ACC112 (cell line): ENCODE measurements around the gene IRGC.

Experiments used
- H2AFZ ChIP-seq: fragments of 200-600 bp; sonication (generic); one replicate; pipeline ENCODE4 v1.6.0; 2017; ENCODE audit warnings: antibody characterized with exemption, low read length; ENCODE audit not compliant: unreplicated experiment
- H3K27ac ChIP-seq: fragments of 200-600 bp; sonication (generic); 2 replicates; pipeline ENCODE4 v1.5.1; 2014; ENCODE audit warnings: low read depth, mild to moderate bottlenecking, antibody characterized with exemption, low read length, moderate library complexity
- H3K27me3 ChIP-seq: fragments of 200-600 bp; sonication (generic); 2 replicates; pipeline ENCODE4 v1.6.1; 2014; ENCODE audit warnings: mild to moderate bottlenecking, antibody characterized with exemption, low read length, moderate library complexity, mixed read lengths; ENCODE audit not compliant: insufficient read depth
- H3K36me3 ChIP-seq: fragments of 200-600 bp; sonication (generic); 2 replicates; pipeline ENCODE4 v1.6.1; 2016; ENCODE audit warnings: mild to moderate bottlenecking, antibody characterized with exemption, low read length, moderate library complexity, mixed read lengths; ENCODE audit not compliant: insufficient read depth
- H3K4me1 ChIP-seq: fragments of 200-600 bp; sonication (generic); one replicate; pipeline ENCODE4 v1.6.1; 2016; ENCODE audit warnings: low read length, mixed read lengths; ENCODE audit not compliant: insufficient read depth, unreplicated experiment, control insufficient read depth
- H3K4me3 ChIP-seq: fragments of 200-600 bp; sonication (generic); 2 replicates; pipeline ENCODE4 v1.5.1; 2014; ENCODE audit warnings: mild to moderate bottlenecking, low read depth, low read length
- H3K79me2 ChIP-seq: fragments of 200-600 bp; sonication (generic); one replicate; pipeline ENCODE4 v1.6.0; 2016; ENCODE audit warnings: low read length; ENCODE audit not compliant: control insufficient read depth, unreplicated experiment, insufficient read depth

The IRGC gene

DNA sequence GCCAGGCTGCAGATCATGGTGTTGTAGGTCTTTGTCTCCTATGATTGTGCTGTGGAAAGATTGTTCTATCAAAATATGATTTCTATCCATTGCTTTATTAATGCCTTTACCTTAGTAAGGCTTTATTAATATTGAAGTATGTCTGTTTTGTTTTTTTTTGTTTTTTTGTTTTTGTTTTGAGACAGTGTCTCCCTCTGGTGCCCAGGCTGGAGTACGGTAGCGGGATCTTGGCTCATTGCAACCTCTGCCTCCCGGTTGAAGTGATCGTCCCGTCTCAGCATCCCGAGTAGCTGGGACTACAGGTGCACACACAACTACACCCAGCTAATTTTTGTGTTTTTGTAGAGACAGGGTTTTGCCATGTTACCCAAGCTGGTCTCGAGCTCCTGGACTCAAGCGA lies 7.7 kb downstream of the IRGC start:
- Histone ChIP-seq H3K79me2 (no peaks in the 10 kb centered on the region), H3K4me3 (no peak overlapping the region), H3K27me3 (no peaks in the 10 kb centered on the region), H3K36me3 (no peaks in the 10 kb centered on the region), H3K4me1 (no peaks in the 10 kb centered on the region), H2AFZ (no peak overlapping the region), H3K27ac (no peak overlapping the region)

DNA sequence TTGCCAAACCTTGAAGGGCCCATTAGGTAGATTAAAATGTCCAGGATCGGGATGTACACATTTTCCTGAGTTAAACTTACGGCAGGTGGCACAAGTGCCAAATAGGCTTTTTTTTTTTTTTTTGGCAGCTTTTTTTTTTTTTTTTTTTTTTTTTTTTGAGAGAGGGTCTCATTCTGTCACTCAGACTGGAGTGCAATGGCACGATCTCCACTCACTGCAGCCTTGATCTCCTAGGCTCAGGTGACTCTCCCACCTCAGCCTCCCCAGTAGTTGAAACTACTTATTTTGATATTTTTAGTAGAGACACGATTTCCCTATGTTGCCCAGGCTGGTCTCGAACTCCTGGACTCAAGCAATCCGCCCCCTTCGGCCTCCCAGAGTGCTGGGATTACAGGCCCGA lies 9.0 kb downstream of the IRGC start:
- Histone ChIP-seq H2AFZ (no peak overlapping the region), H3K27ac (no peak overlapping the region)

DNA sequence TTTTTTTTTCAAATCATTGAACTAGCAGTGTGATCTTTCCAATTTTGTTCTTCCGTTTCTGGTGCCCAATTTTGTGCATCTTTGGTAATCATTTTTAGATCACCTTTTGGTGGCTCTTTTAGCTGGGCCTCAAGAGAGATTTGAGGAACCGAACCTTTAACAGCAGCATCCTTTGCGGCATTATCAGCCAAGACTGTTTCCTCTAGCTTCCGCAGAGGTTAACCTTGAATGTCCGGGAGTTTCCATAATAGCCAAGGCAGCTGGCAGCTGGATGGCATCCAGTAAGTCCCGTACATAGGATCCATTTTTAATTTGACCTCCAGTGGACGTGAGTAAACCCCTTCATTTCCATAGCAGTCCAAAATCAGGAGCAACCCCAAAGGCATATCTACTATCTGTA lies 9.6 kb downstream of the IRGC start:
- no peaks in the 10 kb centered on the region for H3K4me1 ChIP-seq
- no peaks in the 10 kb centered on the region for H3K27me3 ChIP-seq
- H2AFZ ChIP-seq: no peak overlapping the region
- no peaks in the 10 kb centered on the region for H3K36me3 ChIP-seq
- H3K27ac ChIP-seq: no peak overlapping the region
- H3K79me2 ChIP-seq: no peaks in the 10 kb centered on the region
- no peak overlapping the region for H3K4me3 ChIP-seq

More for the DNA sequence above, 9.0 kb downstream of the IRGC start:
- Histone ChIP-seq H3K36me3 (no peaks in the 10 kb centered on the region), H3K27me3 (no peaks in the 10 kb centered on the region), H3K4me3 (no peak overlapping the region), H3K79me2 (no peaks in the 10 kb centered on the region), H3K4me1 (no peaks in the 10 kb centered on the region)

DNA sequence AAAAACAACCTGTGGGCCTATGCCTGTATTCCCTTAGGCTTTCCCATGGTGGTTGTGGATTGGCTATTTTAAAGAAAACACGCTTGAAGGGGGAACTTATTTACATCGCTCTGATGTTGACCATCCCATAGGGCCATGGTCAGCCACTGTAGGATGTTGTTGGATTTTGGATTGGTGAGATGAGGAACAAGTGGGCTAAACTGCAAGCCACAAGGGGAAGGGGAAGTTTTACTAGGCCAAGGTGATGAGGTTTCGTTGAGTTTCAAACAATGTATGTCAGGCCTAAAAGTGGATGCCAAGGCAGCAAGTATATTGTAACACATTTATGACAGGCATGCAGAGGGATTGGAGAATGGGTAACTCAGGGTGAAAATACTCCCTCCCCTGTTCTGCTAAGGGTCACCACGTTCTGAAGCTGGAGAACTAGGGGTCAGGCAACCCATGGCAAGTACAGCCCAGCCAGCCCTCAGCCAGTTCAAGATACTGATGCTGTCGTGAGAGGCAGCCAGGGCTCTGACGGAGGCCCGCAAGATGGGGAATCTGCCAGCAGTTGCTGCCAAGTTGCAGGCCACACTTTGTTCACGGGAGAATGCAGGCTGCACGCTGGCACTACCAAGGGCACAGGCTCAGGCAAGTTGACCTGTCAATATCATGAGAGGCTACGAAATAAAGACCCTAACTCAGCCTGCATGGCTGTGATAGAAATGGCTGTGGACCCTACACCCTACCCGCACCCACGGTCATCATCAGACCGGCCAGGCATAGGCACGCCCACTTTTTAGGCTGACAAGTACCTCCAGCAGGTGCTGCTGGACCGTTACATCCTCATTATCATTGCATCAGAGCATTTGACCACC lies 11.1 kb downstream of the IRGC start:
- no peak overlapping the region for H3K4me3 ChIP-seq
- no peak overlapping the region for H3K27ac ChIP-seq
- H3K27me3 ChIP-seq: no peaks in the 10 kb centered on the region
- no peaks in the 10 kb centered on the region for H3K4me1 ChIP-seq
- H2AFZ ChIP-seq: no peak overlapping the region
- no peaks in the 10 kb centered on the region for H3K79me2 ChIP-seq
- H3K36me3 ChIP-seq: no peaks in the 10 kb centered on the region

DNA sequence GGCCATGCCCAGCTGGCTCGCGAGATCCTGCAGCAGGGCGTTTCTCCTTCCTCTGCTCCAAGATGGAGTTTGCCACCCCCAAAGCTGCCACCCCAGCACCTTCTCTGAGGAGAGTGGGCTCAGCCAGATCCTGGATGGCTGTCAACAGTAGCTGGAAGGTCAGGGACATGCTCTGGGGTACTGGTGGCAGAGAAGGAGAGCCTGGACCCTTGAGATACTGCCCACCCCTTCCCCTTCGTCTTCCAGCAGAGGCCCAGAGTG lies 11.6 kb downstream of the IRGC start:
- H3K4me1 ChIP-seq: no peaks in the 10 kb centered on the region
- no peaks in the 10 kb centered on the region for H3K79me2 ChIP-seq
- H3K27ac ChIP-seq: no peak overlapping the region
- no peak overlapping the region for H3K4me3 ChIP-seq
- H3K36me3 ChIP-seq: no peaks in the 10 kb centered on the region
- H3K27me3 ChIP-seq: no peaks in the 10 kb centered on the region
- H2AFZ ChIP-seq: no peak overlapping the region

DNA sequence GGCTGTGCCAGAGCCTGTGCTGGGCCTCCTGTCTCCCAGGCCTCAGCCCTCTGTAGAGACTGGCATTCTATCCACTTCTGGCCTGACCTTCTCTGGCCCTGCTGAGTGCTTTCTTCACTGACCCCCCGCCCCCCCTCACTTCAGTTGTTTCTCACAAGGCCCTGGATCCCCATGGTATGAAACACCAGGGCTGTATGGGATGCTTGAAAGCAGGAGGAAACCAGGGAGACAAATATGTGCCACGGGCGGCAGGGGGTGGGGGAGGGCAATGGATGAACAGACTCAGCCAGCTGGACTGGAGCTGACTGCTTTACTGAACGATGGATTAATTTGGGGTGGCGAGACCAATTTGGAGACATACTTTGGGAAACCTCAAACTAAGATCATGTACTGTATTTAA lies 14.0 kb downstream of the IRGC start:
- Histone ChIP-seq H3K27ac (no peak overlapping the region), H3K4me1 (no peaks in the 10 kb centered on the region), H3K36me3 (no peaks in the 10 kb centered on the region)

DNA sequence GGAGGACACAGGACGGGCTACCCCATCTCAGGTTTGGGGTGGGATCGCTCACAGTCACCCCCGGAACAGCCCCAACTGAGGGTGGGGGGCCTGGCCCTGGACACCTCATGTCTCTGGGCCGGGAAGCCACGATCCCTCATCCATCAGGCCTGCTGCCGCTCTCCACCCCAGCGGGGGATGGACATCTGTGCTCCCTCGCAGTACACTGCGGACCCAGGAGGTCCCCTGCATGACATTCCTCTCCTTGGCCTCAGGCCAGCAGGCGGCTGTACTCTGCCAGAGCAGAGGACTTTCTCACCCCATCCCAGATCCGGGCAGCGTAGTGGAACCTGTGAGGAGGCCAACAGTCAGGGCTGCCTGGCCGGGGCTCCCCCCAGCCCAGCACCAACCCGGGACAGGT lies 15.5 kb downstream of the IRGC start:
- Histone ChIP-seq H2AFZ (no peak overlapping the region), H3K79me2 (no peaks in the 10 kb centered on the region), H3K27me3 (no peaks in the 10 kb centered on the region), H3K27ac (no peak overlapping the region), H3K36me3 (no peaks in the 10 kb centered on the region), H3K4me3 (no peak overlapping the region), H3K4me1 (no peaks in the 10 kb centered on the region)

More for the DNA sequence above, 14.0 kb downstream of the IRGC start:
- Histone ChIP-seq H3K27me3 (no peaks in the 10 kb centered on the region), H3K79me2 (no peaks in the 10 kb centered on the region), H2AFZ (no peak overlapping the region), H3K4me3 (no peak overlapping the region)

DNA sequence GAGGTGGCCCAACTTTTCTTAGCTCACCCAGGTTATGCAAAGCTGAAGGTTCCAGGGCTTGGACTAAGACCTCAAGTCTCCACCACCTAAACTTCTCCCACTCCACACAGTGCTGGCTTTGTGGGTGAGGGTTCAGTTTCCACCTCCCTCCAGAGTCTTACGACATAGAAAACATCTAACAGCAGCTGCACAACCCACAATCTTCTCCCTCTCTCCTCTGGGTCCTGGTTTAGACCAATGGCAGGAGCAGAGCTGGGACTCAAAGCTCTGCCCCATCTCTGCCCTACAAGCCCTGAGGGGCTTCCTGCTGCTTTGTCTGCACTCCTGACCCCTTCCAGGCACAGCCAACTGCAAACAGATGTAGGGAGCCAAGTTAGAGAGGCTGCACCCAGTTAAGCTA lies 16.0 kb downstream of the IRGC start:
- Histone ChIP-seq H3K27ac (no peak overlapping the region), H3K27me3 (no peaks in the 10 kb centered on the region), H3K36me3 (no peaks in the 10 kb centered on the region), H3K4me3 (no peak overlapping the region), H3K4me1 (no peaks in the 10 kb centered on the region), H3K79me2 (no peaks in the 10 kb centered on the region), H2AFZ (no peak overlapping the region)

DNA sequence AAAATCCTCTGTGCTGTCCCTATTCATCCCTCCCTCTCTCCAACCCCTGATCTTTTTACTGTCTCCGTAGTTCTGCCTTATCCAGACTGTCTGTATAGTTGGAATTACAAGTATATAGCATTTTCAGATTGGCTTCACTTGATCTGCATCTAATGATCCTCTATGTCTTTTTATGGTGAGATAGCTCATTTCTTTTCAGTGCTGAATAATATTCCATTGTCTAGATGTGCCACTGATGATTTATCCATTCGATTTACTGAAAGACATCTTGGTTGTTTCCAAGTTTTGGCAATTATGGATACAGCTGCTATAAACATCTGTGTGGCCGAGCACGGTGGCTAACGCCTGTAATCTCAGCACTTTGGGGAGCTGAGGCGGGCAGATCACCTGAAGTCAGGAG lies 19.1 kb downstream of the IRGC start:
- H3K27ac ChIP-seq: no peak overlapping the region
- H3K4me3 ChIP-seq: no peak overlapping the region
- H3K4me1 ChIP-seq: peaks cover 5% of the 10 kb centered on the region
- H2AFZ ChIP-seq: no peak overlapping the region
- no peaks in the 10 kb centered on the region for H3K27me3 ChIP-seq
- H3K79me2 ChIP-seq: no peaks in the 10 kb centered on the region
- H3K36me3 ChIP-seq: peaks cover 3% of the 10 kb centered on the region; the same call in 1 of the 2 replicates

DNA sequence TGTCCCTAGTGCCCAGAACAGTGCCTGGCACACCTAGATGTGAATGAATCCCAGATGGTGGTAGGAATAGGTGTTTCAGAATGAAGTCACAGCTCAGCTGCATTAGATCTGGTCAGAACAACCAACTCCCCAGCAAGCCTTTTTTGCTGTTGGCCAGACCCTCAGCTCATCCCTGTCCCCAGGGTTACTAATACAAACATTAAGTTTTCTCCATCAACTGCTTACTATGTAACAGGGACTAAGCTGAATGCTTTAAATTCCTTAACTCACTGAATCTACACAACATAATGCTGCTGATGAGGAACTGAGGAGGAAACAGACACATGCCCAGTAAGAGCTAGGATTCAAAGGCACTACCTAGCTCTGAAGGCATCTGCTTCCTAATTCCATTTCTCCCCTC lies 20.1 kb downstream of the IRGC start:
- Histone ChIP-seq H3K36me3 (peaks cover 7% of the 10 kb centered on the region; the same call in 1 of the 2 replicates), H3K4me1 (peaks cover 5% of the 10 kb centered on the region), H3K27ac (no peak overlapping the region), H3K4me3 (no peak overlapping the region), H3K27me3 (no peaks in the 10 kb centered on the region), H2AFZ (no peak overlapping the region), H3K79me2 (no peaks in the 10 kb centered on the region)

DNA sequence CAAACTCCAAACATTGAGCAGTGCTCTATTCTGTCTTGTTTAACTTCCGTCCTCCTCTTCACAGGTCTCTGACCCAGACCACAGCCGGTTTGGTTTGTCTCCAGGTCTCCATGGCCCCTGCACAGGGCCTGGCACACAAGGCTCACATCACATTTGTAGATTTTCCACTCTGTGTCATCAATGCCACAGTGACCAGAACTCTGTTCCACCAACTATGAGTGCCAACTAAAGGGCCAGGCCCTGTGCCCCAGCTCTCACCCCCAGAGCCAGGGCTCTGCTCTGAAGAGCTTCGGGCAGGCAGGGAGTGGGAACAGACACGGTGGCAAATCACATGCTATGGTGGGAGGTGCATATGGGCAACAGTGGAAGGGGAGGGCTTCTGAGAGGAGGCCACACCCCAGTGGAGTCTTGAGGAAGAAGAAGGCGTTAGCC lies 22.9 kb downstream of the IRGC start:
- Histone ChIP-seq H2AFZ (no peak overlapping the region), H3K27me3 (no peaks in the 10 kb centered on the region), H3K4me1 (peaks cover 11% of the 10 kb centered on the region), H3K36me3 (peaks cover 7% of the 10 kb centered on the region), H3K27ac (no peak overlapping the region), H3K4me3 (no peak overlapping the region), H3K79me2 (no peaks in the 10 kb centered on the region)
